PFSK-1 (cell line): ENCODE data around the gene LAMA4.

Experiments used
- FOXP2 ChIP-seq: optimal IDR thresholded peaks from 2 replicates; pipeline ENCODE3; 2011; ENCODE audit warnings: borderline replicate concordance, control low read depth, inconsistent platforms; ENCODE audit not compliant: insufficient read depth; ENCODE audit errors: extremely low read length, extremely low read depth
- POLR2AphosphoS5 ChIP-seq: IDR thresholded peaks from 2 replicates; pipeline ENCODE4 v1.6.1; 2012; ENCODE audit warnings: low read depth, mild to moderate bottlenecking, control low read depth, low read length, moderate library complexity
- SIN3A ChIP-seq: IDR thresholded peaks from 2 replicates; pipeline ENCODE4 v1.6.1; 2012; ENCODE audit warnings: mild to moderate bottlenecking, low read length, moderate library complexity, borderline replicate concordance; ENCODE audit not compliant: insufficient read depth
- TAF1 ChIP-seq: IDR thresholded peaks from 2 replicates; pipeline ENCODE4 v1.6.1; 2012; ENCODE audit warnings: low read length, control low read depth, borderline replicate concordance; ENCODE audit not compliant: insufficient read depth
- TF ChIP-seq, protein P1 (sequence below), 2 experiments: IDR thresholded peaks; 2 replicates each; pipeline versions ENCODE4 v1.6.1 to v1.8.0; 2011 to 2012; ENCODE audit warnings: low read depth in 2 of 2, low read length in 2 of 2, control low read depth in 1 of 2, inconsistent platforms in 1 of 2, mild to moderate bottlenecking in 1 of 2, moderate library complexity in 1 of 2; ENCODE audit not compliant: insufficient read depth in 1 of 2

Gene LAMA4

DNA sequence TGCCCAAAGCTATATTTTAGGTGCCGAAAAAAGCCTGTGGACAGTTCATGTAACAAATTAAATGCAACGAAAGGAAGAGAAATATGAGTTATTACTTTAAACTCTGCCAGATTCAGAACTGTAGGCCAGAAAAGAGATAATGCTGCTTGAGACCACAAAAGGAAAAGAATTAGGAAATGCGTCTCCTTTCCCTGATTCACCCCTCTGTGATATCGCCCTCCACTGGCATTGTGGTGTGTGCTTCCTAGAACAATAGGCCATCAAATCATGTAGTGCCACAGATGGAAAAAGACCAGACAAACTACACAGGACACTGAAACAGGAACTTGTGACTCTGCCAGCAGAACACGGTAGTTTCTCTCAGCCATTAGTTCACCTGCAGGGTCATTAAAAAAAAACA is 14.7 kb upstream of the LAMA4 start:
- no peak for TF ChIP-seq FOXP2
- no peak for TF ChIP-seq POLR2AphosphoS5
- no peak for TF ChIP-seq TAF1
- TF ChIP-seq, protein P1, sequence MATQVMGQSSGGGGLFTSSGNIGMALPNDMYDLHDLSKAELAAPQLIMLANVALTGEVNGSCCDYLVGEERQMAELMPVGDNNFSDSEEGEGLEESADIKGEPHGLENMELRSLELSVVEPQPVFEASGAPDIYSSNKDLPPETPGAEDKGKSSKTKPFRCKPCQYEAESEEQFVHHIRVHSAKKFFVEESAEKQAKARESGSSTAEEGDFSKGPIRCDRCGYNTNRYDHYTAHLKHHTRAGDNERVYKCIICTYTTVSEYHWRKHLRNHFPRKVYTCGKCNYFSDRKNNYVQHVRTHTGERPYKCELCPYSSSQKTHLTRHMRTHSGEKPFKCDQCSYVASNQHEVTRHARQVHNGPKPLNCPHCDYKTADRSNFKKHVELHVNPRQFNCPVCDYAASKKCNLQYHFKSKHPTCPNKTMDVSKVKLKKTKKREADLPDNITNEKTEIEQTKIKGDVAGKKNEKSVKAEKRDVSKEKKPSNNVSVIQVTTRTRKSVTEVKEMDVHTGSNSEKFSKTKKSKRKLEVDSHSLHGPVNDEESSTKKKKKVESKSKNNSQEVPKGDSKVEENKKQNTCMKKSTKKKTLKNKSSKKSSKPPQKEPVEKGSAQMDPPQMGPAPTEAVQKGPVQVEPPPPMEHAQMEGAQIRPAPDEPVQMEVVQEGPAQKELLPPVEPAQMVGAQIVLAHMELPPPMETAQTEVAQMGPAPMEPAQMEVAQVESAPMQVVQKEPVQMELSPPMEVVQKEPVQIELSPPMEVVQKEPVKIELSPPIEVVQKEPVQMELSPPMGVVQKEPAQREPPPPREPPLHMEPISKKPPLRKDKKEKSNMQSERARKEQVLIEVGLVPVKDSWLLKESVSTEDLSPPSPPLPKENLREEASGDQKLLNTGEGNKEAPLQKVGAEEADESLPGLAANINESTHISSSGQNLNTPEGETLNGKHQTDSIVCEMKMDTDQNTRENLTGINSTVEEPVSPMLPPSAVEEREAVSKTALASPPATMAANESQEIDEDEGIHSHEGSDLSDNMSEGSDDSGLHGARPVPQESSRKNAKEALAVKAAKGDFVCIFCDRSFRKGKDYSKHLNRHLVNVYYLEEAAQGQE (IDR thresholded peaks at IDR 0.05; ENCODE audit: insufficient read depth in 1 of 2, low read depth in 2 of 2, low read length in 2 of 2) = no peak
- no peak for TF ChIP-seq SIN3A

DNA sequence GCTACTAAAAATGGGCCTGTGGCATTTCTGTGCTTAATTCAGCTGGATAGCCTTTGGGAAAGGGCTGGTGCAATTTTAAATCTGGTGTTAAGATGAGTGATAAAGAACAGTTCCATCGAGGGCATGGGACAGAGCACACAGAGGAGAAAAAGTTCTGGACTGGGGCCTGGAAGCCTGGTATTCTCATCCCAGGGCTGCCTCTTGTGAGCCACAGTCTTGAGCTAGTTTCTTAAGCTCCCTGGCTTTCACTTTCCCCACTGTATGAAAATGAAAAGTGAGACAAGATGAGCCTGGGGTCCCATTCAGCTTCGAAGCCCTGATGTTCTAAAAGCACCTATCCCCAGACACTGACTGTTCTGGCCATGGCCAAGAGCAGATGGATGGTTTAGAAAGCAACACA is 14.3 kb upstream of the LAMA4 start:
- TF ChIP-seq POLR2AphosphoS5 (no peak), FOXP2 (no peak), SIN3A (no peak), TAF1 (no peak)
- TF ChIP-seq, protein P1 (IDR thresholded peaks at IDR 0.05; ENCODE audit: insufficient read depth in 1 of 2, low read depth in 2 of 2, low read length in 2 of 2) = no peak

DNA sequence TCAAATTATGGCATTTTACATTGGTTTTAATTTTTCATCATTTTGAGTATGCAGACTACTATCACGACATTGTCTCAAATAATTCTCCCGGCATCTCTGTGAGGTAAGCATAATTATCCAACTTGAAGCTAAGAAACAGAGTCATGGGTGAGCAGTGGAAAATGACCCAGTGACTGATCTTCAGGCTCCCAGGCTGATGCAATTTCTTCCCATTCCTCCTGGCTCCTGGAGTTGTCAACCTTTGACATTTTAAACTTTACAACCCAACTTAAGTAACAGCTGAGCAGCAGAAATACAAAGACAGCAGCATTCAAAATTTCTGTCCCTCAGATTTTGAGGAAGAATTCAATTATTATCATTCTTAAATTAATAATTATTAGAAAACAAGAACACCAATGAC is 13.7 kb upstream of the LAMA4 start:
- TF ChIP-seq FOXP2 = no peak
- TF ChIP-seq, protein P1 (IDR thresholded peaks at IDR 0.05; ENCODE audit: insufficient read depth in 1 of 2, low read depth in 2 of 2, low read length in 2 of 2) = no peak
- TF ChIP-seq TAF1 = no peak
- no peak for TF ChIP-seq POLR2AphosphoS5
- TF ChIP-seq SIN3A = no peak

DNA sequence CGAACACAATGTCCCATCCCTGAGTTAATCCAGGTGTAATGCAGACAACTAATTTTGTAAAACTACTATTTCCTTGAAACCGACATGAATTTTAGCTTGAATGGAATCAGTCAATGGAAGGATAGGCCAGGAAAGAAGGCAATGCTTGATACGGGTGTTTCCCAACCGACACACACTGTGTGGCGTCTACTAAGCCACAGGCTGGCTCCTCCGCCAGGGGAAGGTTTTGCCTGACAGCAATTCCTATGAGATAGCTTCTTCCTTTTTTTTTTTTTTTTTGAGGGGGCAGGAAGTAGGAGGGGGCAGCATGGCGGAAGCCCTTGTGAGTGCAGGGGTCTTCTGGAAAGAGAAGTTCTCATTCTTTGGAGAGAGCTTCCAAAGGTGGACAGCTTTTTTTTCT is 12.0 kb upstream of the LAMA4 start:
- TF ChIP-seq, protein P1 (IDR thresholded peaks at IDR 0.05; ENCODE audit: insufficient read depth in 1 of 2, low read depth in 2 of 2, low read length in 2 of 2) = no peak
- TF ChIP-seq SIN3A (no peak), FOXP2 (no peak), TAF1 (no peak)

DNA sequence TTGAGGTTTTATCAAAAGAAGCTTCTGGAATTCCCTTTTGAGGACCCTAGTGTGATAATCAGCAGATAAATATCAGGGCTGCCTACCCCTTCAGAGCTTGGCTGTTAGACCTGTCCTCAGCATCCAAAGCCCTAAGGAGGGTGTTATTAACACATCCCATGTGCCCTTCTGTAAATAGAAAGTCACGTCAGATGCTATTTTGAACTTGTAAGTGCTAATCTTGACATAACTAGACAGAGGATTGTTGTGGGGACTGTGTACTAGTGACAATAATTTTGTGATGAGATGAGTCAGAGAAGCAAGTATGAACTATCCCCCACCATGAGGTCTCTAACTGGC is 4.9 kb upstream of the LAMA4 start:
- TF ChIP-seq SIN3A = no peak
